ENCODE data around the gene DLG2. TPM values are rescaled to one million over a fixed set of nuclear protein-coding genes. Genes with fewer than 3 reads are reported as not detected.
"Not testable (repeated sequence)": the region's sequence is repeated elsewhere in the genome, so short reads cannot be mapped to it uniquely, and the experiment has no call there.

DLG2 gene
- total and polyA plus RNA-seq, 2 donors (not counting 3 experiments of a cell fraction or from before 2014, with no cell fraction given) = 0.15 to 1.1 TPM

DNA sequence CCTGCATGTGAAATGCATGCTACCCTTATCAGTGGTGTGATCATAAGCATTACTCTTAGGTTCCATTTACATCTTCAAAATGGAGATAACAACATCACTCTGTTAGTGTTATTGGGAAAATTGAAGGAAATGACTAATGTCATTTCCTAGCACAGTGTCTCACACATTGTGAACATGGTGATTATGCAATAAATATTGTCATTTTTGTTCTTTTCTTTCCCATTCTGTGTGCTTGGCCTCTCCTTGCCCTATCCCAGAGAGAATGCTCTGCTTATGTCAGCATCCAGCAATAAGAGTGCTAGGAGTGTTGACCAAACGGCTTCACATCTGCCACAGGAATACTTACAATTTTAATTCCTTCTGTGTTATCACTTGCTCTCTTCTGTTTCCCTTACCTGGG lies 1316.9 kb downstream of the DLG2 start:
- Histone ChIP-seq H3K9ac (replicated peaks; ENCODE audit: extremely low read depth, insufficient read depth, low read length) (no peak overlapping the region), H3K9me3 (replicated peaks; ENCODE audit: control insufficient read depth, insufficient read depth, low read length) (no peaks in the 10 kb centered on the region), H3K27ac (ENCODE audit: insufficient read depth, low read depth, low read length) (no peak overlapping the region), H3K27me3 (ENCODE audit: control insufficient read depth in 2 of 2, insufficient read depth in 2 of 2, low read length in 2 of 2) (no peaks in the 10 kb centered on the region), H3K79me2 (ENCODE audit: control insufficient read depth, insufficient read depth, low read length) (no peaks in the 10 kb centered on the region), H4K20me1 (replicated peaks; ENCODE audit: control insufficient read depth, extremely low read depth, insufficient read depth, low read length) (no peaks in the 10 kb centered on the region), H3K36me3 (ENCODE audit: control insufficient read depth in 2 of 2, extremely low read depth in 1 of 2, insufficient read depth in 2 of 2, low read length in 2 of 2) (no peaks in the 10 kb centered on the region), H3K4me2 (ENCODE audit: insufficient read depth, low read length) (no peak overlapping the region), H2AFZ (ENCODE audit: low read depth, low read length) (no peak overlapping the region), H3K9me1 (replicated peaks; ENCODE audit: control insufficient read depth, extremely low read depth, insufficient read depth, low read length) (no peaks in the 10 kb centered on the region), H3K4me3 (replicated peaks in 1 of 3; ENCODE audit: insufficient read depth in 1 of 3, low read depth in 1 of 3, low read length in 3 of 3) (no peak overlapping the region), H3K4me1 (ENCODE audit: control insufficient read depth, extremely low read depth, insufficient read depth, low read length) (no peaks in the 10 kb centered on the region)
- ChIA-PET POLR2A (no interaction called here), CTCF (no interaction called here)
- no peak for DNase-seq (ENCODE audit: low read depth, low spot score)
- intact Hi-C loops (cut with micrococcal nuclease) (no loop called here), dilution Hi-C loops (cut with MboI; ENCODE audit: extremely low pct_ligation_motif_present, low sequenced_read_pairs) (no loop called here)
- peak; percentile 54 for FAIRE-seq
- TF ChIP-seq GATA2 (IDR thresholded peaks at IDR 0.05; ENCODE audit: insufficient read depth, insufficient read length, low read depth, low read length) (peak; percentile 51), EZH2 (IDR thresholded peaks at IDR 0.05; ENCODE audit: borderline replicate concordance, low read depth, low read length, severe bottlenecking) (no peak), MYC (IDR thresholded peaks at IDR 0.05; ENCODE audit: low read depth, low read length) (no peak)
- no TSS peak for BruUV-seq (replicated peaks)

GRCh38 chr11:84308491-84308890 lies 1318.7 kb downstream of the DLG2 start:
- H3K27me3 ChIP-seq (ENCODE audit: control insufficient read depth in 2 of 2, insufficient read depth in 2 of 2, low read length in 2 of 2); FAIRE-seq; H3K27ac ChIP-seq (ENCODE audit: insufficient read depth, low read depth, low read length); dilution Hi-C loops (cut with MboI; ENCODE audit: extremely low pct_ligation_motif_present, low sequenced_read_pairs); H3K4me2 ChIP-seq (ENCODE audit: insufficient read depth, low read length); H3K4me3 ChIP-seq (replicated peaks in 1 of 3; ENCODE audit: insufficient read depth in 1 of 3, low read depth in 1 of 3, low read length in 3 of 3); H4K20me1 ChIP-seq (replicated peaks; ENCODE audit: control insufficient read depth, extremely low read depth, insufficient read depth, low read length); intact Hi-C loops (cut with micrococcal nuclease); BruUV-seq (replicated peaks); H3K79me2 ChIP-seq (ENCODE audit: control insufficient read depth, insufficient read depth, low read length); H3K4me1 ChIP-seq (ENCODE audit: control insufficient read depth, extremely low read depth, insufficient read depth, low read length); H3K36me3 ChIP-seq (ENCODE audit: control insufficient read depth in 2 of 2, extremely low read depth in 1 of 2, insufficient read depth in 2 of 2, low read length in 2 of 2); H2AFZ ChIP-seq (ENCODE audit: low read depth, low read length); H3K9me3 ChIP-seq (replicated peaks; ENCODE audit: control insufficient read depth, insufficient read depth, low read length); POLR2A ChIA-PET; H3K9me1 ChIP-seq (replicated peaks; ENCODE audit: control insufficient read depth, extremely low read depth, insufficient read depth, low read length); DNase-seq (ENCODE audit: low read depth, low spot score); CTCF ChIA-PET; H3K9ac ChIP-seq (replicated peaks; ENCODE audit: extremely low read depth, insufficient read depth, low read length): not testable (repeated sequence)
